Stimulated activated naive CD8-positive, alpha-beta T cell treated with anti-CD3 and anti-CD28 coated beads, Interleukin-15, Interleukin-2, amounts not matched to agents 100 ng/mL and 50 ng/mL, for 24 hours (primary cell): Measurements from ENCODE around the gene SLC7A6OS.

Source experiments
- H3K27ac Mint-ChIP-seq: one replicate; pipeline ENCODE4 v1.8.0; 2021; ENCODE audit warnings: mild to moderate bottlenecking, mixed read lengths
- H3K27me3 Mint-ChIP-seq: one replicate; pipeline ENCODE4 v1.8.0; 2021; ENCODE audit warnings: mixed read lengths
- H3K36me3 Mint-ChIP-seq: one replicate; pipeline ENCODE4 v1.8.0; 2021; ENCODE audit warnings: low read depth, mixed read lengths
- H3K4me1 Mint-ChIP-seq: one replicate; pipeline ENCODE4 v1.8.0; 2021; ENCODE audit warnings: low read depth, mixed read lengths
- H3K4me3 Mint-ChIP-seq: one replicate; pipeline ENCODE4 v1.8.0; 2021; ENCODE audit warnings: mild to moderate bottlenecking, mixed read lengths
- H3K9me3 Mint-ChIP-seq: one replicate; pipeline ENCODE4 v1.8.0; 2021; ENCODE audit warnings: mixed read lengths

Gene SLC7A6OS

DNA sequence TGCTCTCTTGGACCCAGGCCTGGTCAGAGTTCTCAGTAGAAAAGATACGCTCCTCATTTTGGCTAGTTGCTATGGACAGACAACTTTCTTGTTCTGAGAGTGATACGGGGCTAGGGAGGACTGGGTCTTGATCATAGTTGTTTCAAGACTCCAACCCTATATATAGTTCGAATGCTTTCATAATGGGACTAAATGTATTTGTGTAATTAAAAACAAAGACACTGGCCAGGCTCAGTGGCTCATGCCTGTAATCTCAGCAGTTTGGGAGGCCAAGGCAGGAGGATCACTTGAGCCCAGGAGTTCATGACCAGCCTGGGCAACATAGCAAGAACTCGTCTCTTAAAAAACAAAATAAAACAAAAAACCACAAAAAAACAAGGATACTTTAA, 28.7 kb downstream of the SLC7A6OS start:
- peak overlapping the region; percentile 18 for H3K4me3 Mint-ChIP-seq
- H3K9me3 Mint-ChIP-seq: no peaks in the 10 kb centered on the region
- peaks cover 78% of the 10 kb centered on the region for H3K4me1 Mint-ChIP-seq
- peak overlapping the region; percentile 77 for H3K27ac Mint-ChIP-seq
- peaks cover 62% of the 10 kb centered on the region for H3K36me3 Mint-ChIP-seq
- H3K27me3 Mint-ChIP-seq: no peaks in the 10 kb centered on the region

DNA sequence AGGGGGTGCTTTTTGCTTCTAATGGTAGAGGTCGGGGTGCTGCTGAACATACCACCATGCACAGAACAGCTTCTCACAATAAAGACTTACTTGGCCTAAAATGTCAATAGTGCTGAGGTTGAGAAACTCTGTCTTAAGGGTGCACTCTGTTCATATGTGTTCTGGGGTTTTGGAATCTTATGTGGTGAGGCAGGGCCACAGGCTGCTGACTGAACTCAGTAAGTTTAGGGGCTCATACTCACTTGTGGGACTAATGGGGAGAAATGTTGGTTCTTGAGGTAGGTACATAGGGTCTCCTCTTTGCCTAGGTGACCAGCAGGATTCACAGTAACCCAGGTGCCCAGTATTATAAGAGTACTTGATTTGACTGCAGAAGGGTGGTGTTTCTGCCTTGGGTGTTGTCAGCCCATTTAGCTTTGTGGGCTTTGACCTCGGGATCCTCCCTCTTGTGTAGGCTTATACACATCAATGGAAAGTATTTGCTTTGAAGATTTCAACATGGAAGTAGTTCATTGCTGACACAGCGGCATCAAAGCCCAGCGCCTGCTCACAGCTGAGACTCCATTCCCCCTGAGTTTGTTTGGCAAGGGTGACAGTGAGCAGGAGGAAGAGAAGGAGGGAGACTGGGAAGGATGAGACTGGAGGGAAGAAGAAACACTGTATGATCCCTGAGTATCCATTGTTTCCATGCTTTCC, 29.2 kb downstream of the SLC7A6OS start:
- H3K27me3 Mint-ChIP-seq: no peaks in the 10 kb centered on the region
- H3K36me3 Mint-ChIP-seq: peaks cover 59% of the 10 kb centered on the region
- H3K4me1 Mint-ChIP-seq: peaks cover 77% of the 10 kb centered on the region
- peak overlapping the region; percentile 7 for H3K4me3 Mint-ChIP-seq
- H3K9me3 Mint-ChIP-seq: no peaks in the 10 kb centered on the region
- H3K27ac Mint-ChIP-seq: peak overlapping the region; percentile 77

DNA sequence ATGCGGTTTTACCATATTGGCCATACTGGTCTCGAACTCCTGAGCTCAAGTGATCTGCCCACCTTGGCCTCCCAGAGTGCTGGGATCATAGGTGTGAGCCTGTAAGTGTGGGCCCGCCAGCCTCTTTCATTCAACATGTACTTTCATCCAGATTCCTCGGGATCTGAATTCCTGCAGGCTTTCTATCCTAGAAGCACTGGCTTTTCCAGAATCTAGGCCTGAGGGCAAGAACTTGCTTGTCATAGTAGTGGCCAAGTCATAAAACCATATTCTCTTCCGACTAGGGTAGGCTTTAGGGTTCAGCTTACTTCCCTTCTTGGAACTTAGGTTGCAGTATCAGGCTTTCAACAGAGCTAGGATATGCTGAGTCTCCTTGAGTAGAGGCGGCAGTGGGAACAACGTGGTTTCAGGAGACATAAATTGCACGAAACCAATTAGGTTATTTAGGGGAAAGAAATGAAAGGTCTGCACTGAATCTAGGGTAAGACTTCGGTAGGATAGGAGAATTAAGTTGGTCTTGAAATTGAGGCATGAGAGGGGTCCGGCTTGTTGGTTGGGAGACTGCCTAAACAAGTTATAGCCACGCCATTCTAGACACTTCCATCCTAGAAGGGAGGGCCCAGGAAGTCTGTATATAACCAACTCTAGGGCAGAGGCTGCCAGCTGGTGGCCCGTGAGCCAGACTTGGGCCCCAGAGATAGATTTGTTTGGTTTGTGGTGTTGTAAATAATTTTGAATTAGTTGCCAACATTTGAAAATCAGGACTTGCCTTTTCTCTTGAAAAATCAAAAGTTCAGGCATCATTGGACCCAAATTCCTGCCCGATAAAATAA, 30.8 kb downstream of the SLC7A6OS start:
- H3K4me3 Mint-ChIP-seq: no peak overlapping the region
- peak overlapping the region; percentile 49 for H3K27ac Mint-ChIP-seq

DNA sequence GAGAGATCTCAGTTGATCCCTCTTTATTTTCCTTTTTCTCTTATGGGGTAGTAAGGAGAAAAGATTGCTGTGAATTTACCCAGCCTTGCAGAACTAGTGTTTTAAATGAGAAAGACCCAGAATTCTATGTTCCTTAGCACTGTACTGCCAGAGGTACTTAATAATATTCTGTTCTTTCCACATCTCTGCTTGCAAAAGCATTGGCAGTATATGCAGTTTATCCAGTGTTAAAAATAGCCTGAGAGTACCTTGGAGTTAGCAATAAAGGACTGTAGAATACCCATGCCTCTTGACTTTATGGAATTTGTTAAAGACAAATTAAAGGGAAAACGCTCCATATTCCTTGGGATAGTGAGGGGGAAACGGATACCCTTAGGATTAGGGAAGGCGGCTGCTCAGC, 34.5 kb downstream of the SLC7A6OS start:
- Mint-ChIP-seq H3K4me1 (peaks cover 77% of the 10 kb centered on the region), H3K36me3 (peaks cover 51% of the 10 kb centered on the region), H3K9me3 (no peaks in the 10 kb centered on the region), H3K27ac (peak overlapping the region; percentile 83), H3K4me3 (peak overlapping the region; percentile 11), H3K27me3 (no peaks in the 10 kb centered on the region)

More for the DNA sequence above, 30.8 kb downstream of the SLC7A6OS start:
- Mint-ChIP-seq H3K27me3 (no peaks in the 10 kb centered on the region), H3K4me1 (peaks cover 77% of the 10 kb centered on the region), H3K36me3 (peaks cover 61% of the 10 kb centered on the region), H3K9me3 (no peaks in the 10 kb centered on the region)

DNA sequence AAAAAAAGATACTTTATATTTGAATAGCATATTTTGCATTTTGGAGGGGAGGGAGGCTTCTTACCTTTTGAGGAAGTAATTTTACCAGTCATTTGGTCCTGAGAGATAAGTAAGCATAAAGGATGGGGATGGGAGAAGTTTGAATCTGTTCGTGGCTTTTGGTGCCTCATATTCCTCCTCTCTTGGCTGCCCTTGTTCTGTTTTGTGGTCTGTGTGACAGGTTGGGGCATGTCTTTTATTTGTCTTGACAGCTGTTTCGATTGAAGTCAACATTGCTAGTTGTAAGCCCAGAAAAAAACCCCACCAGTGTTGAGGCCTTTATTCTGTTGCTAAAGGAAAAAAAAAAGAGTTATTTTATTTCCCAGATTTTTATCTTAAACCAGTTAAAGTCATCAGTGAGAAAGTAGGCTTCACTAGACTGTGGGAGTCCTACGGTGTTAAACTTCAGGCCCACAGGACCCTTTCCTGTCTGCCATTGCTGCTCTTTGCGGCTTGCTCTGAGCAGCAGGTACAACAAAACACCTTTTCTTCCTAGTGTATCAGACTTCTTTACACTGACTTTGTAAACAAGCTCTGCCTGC, 35.0 kb downstream of the SLC7A6OS start:
- no peaks in the 10 kb centered on the region for H3K27me3 Mint-ChIP-seq
- peaks cover 77% of the 10 kb centered on the region for H3K4me1 Mint-ChIP-seq
- H3K9me3 Mint-ChIP-seq: no peaks in the 10 kb centered on the region
- peaks cover 50% of the 10 kb centered on the region for H3K36me3 Mint-ChIP-seq
- H3K4me3 Mint-ChIP-seq: peak overlapping the region; percentile 11
- peak overlapping the region; percentile 83 for H3K27ac Mint-ChIP-seq

DNA sequence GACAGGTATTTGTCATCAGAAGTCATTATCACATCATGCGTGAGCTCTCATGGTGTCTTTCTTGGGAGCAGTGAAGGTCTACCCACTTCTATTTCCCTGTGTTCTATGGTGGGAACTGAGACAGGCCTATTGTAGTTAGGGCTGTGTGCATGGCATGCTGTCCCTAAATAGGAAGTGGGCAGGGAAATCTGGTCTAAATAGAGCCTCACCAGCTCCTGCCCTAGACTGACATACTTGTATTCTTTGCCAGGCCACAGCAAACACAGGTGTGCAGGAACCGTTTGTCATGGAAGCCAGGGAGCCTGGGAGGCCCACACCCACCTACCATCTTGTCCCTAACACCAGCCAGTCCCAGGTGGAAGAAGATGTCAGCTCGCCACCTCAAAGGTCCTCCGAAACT, 36.3 kb downstream of the SLC7A6OS start:
- Mint-ChIP-seq H3K36me3 (peaks cover 44% of the 10 kb centered on the region), H3K4me3 (no peak overlapping the region), H3K4me1 (peaks cover 79% of the 10 kb centered on the region)

DNA sequence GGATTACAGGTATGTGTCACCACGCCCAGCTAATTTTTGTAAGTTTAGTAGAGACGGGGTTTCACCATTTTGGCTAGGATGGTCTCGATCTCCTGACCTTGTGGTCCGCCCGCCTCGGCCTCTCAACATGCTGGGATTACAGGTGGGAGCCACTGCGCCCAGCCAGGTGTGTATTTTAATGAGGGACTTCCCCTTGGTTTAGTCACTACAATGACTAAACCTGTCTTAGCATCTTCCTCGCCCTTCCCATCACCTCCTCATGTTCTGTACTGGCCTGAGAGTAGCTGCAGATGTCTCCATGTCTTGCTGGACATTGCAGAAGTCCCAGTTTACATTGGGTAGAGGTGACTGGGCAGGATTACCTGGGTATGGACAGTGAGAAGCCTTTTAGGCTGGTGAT, 36.9 kb downstream of the SLC7A6OS start:
- peaks cover 46% of the 10 kb centered on the region for H3K36me3 Mint-ChIP-seq
- H3K4me1 Mint-ChIP-seq: peaks cover 80% of the 10 kb centered on the region
- no peaks in the 10 kb centered on the region for H3K9me3 Mint-ChIP-seq
- H3K27ac Mint-ChIP-seq: peak overlapping the region; percentile 59
- H3K27me3 Mint-ChIP-seq: no peaks in the 10 kb centered on the region
- no peak overlapping the region for H3K4me3 Mint-ChIP-seq

More for the DNA sequence above, 36.3 kb downstream of the SLC7A6OS start:
- H3K9me3 Mint-ChIP-seq: no peaks in the 10 kb centered on the region
- H3K27ac Mint-ChIP-seq: peak overlapping the region; percentile 59
- H3K27me3 Mint-ChIP-seq: no peaks in the 10 kb centered on the region

DNA sequence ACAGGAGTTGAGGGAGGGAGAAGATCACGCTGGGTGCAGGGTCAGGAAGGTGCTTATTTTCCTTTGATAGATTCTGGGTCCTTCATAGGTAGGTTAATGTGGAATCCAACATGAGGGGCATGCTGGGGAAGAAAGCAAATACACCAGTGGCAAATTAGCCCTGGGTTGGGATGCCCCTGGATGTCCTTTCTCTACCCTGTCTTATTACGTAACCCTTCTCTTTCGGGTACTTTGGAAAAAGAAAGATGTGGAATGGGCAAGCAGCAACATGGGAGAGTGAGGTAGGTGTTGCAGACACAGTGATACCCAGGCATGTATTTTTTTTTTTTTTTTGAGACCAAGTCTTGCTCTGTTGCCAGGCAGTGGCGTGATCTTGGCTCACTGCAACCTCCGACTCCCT, 37.3 kb downstream of the SLC7A6OS start:
- H3K27ac Mint-ChIP-seq: peak overlapping the region; percentile 88
- no peaks in the 10 kb centered on the region for H3K27me3 Mint-ChIP-seq
- H3K4me1 Mint-ChIP-seq: peaks cover 85% of the 10 kb centered on the region
- H3K36me3 Mint-ChIP-seq: peaks cover 47% of the 10 kb centered on the region
- H3K4me3 Mint-ChIP-seq: peak overlapping the region; percentile 61
- no peaks in the 10 kb centered on the region for H3K9me3 Mint-ChIP-seq

DNA sequence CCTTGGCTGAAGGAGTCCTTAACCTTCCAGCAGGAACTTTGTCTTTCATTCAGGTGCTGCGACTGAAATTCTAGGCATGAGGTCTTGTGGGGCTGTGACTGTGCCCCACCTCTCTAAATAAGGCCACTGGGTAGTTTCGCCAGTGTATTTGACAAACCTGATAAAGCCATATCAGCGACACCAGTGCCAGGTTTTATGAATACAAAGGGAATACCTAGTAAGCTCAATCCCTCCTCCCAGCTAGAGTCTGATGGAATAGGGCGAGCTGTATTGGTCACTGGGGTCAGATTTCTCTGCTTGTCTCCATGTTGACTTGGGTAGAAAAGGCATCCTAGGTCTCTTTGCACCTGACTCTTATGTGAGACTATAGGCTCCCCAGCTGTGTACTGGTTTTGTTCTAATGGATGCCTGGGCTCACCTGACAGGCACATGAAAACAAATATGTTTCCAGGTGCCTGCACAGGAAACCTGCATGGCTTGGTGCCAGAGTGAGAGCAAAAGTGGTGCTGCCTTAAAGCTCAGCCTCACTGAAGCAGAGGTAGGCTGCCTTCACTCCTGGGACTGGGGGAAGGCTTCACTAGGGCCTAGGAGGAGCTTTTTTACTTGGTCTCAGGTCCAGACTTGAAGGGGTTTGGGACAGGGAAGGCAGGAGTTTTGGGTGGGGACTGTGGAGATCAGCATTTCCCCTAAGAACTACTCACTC, 38.1 kb downstream of the SLC7A6OS start:
- H3K9me3 Mint-ChIP-seq: no peaks in the 10 kb centered on the region
- H3K27me3 Mint-ChIP-seq: no peaks in the 10 kb centered on the region
- H3K4me1 Mint-ChIP-seq: peaks cover 93% of the 10 kb centered on the region
- H3K27ac Mint-ChIP-seq: peak overlapping the region; percentile 88
- peak overlapping the region; percentile 61 for H3K4me3 Mint-ChIP-seq
- H3K36me3 Mint-ChIP-seq: peaks cover 54% of the 10 kb centered on the region

DNA sequence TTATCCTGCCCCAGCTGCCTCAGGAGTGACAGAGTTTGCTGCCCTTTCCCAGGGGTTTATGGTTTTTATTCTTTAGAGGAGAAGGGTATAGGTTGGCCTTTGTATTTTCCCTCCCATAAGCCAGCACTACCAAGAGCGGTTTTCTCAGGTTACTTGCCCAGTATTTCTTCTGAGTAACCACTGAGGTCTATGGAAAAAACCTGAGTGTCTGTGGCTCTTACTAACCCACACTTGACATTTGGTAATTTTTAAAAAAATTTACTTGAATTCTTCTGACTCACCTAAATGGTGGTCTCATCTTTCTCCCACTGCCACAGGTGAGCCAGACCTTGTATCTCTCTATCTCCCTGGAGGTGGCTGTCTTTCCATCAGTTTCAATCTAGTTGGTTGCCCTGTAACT, 40.4 kb downstream of the SLC7A6OS start:
- Mint-ChIP-seq H3K9me3 (no peaks in the 10 kb centered on the region), H3K4me1 (peaks cover 96% of the 10 kb centered on the region), H3K27ac (peak overlapping the region; percentile 91), H3K4me3 (peak overlapping the region; percentile 23), H3K36me3 (peaks cover 45% of the 10 kb centered on the region), H3K27me3 (no peaks in the 10 kb centered on the region)

DNA sequence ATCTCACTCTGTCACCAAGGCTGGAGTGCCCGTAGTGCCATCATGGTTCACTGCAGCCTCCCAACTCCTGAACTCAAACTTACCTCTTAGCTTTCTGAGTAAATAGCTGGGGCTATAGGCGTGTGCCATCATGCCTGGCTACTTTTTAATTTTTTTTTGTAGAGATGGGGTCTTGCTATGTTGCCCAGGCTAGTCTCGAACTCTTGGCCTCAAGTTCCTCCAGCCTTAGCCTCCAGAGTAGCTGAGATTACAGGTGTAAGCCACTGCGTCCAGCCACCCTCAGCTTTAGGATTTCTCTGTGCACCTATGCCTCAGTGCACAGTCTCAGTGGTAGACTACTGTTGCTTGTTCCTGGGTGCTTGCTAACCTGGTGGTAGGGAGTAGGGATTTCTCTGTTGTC, 41.0 kb downstream of the SLC7A6OS start:
- peak overlapping the region; percentile 91 for H3K27ac Mint-ChIP-seq
- peaks cover 93% of the 10 kb centered on the region for H3K4me1 Mint-ChIP-seq
- H3K9me3 Mint-ChIP-seq: no peaks in the 10 kb centered on the region
- H3K4me3 Mint-ChIP-seq: peak overlapping the region; percentile 64
- H3K27me3 Mint-ChIP-seq: no peaks in the 10 kb centered on the region
- H3K36me3 Mint-ChIP-seq: peaks cover 44% of the 10 kb centered on the region

DNA sequence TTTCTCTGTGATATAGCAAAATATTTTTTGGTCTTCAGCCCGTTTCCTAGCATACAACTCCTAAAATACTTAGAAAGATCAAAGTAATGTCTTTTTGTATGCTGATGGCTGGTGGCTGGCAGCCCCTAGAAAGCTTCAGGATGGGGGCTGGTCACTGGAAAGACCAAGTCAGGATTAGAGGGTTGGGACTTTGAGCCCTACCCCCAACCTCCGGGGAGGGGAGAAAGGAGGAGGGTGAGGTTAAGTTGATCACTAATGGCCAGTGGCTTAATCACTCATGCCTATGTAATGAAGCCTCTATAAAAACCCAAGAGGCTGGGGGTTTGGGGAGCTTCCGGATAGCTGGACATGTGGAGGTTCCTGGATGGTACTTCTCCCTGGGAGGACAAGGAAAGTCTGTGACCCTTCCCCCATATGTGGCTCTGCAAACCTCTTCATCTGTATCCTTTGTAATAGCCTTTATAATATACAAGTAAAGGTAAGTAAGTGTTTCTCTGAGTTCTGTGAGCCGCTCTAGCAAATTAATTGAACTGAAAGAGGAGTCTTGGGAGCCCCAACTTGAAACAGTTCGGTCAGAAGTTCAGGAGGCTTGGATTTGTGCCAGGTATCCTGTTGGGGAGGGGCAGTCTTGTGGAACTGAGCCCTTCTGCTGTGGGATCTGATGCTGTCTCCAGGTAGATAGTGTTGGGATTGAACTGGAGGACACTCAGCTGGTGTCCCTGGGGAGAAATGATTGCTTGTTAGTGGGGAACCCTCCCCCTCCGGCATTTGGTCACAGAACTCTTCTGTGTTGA, 42.9 kb downstream of the SLC7A6OS start:
- H3K27ac Mint-ChIP-seq: peak overlapping the region; percentile 89
- peaks cover 27% of the 10 kb centered on the region for H3K36me3 Mint-ChIP-seq
- no peaks in the 10 kb centered on the region for H3K27me3 Mint-ChIP-seq
- H3K4me1 Mint-ChIP-seq: peaks cover 85% of the 10 kb centered on the region
- peak overlapping the region; percentile 68 for H3K4me3 Mint-ChIP-seq
- H3K9me3 Mint-ChIP-seq: no peaks in the 10 kb centered on the region

DNA sequence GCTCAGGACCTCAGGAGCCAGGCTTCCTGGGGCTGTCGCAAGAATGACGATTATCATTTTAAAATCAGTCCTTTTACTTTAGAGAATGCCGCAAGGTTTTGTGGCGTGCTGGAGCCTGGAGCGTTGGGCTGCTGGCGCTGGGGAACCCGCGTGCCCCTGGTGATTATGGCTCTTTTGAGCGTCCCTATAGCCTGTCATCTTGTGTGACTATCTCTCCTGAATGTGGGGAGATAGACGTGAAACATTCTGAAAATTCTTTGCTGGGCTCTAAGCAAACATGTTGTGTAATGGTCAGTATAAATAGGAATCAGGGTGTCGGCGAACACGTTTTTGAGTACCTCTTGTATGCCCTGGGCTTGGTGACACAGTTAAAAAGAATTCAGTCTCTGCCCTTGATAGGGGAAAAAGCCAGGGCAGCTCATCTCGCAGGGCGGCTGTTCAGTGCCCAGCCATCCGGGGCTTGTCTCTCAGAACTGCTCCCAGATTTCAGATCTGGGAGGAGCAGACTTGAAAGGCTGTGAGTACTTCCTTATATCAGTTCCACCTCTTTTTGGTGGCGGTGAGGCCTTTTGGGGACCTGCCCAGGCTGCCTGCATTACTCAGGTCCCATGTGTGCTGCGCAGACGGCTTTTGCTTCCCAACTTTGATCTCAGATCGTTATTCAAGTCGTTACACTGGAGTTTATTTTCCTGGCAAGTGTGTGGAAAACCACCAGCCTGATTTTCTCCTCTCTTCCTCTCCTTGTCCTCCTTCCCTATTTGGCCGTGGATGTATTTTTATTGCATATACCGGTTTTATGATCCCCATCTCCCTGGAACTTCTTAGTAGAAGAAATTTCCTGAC, 45.4 kb downstream of the SLC7A6OS start:
- peak overlapping the region; percentile 95 for H3K4me3 Mint-ChIP-seq
- H3K36me3 Mint-ChIP-seq: peaks cover 18% of the 10 kb centered on the region
- H3K4me1 Mint-ChIP-seq: peaks cover 66% of the 10 kb centered on the region

More for the DNA sequence above, 45.4 kb downstream of the SLC7A6OS start:
- no peaks in the 10 kb centered on the region for H3K27me3 Mint-ChIP-seq
- H3K9me3 Mint-ChIP-seq: no peaks in the 10 kb centered on the region
- peak overlapping the region; percentile 98 for H3K27ac Mint-ChIP-seq
